Endodermal cell (in vitro differentiated cells): Measurements from ENCODE around the gene SETD7. TPM values are rescaled to one million over a fixed set of nuclear protein-coding genes. Genes with fewer than 3 reads are reported as not detected.

Experiments used
- DNase-seq: peaks from one replicate; pipeline ENCODE4 v3.0.0-alpha.2; 2017
- H3K27ac ChIP-seq: 2 replicates; pipeline ENCODE4 v1.5.1; 2013; ENCODE audit warnings: mild to moderate bottlenecking, low read depth, low read length, moderate library complexity
- H3K27me3 ChIP-seq: 2 replicates; pipeline ENCODE4 v1.6.1; 2013; ENCODE audit warnings: mild to moderate bottlenecking, low read length, moderate library complexity; ENCODE audit not compliant: insufficient read depth, control insufficient read depth, poor library complexity, severe bottlenecking
- H3K36me3 ChIP-seq: 2 replicates; pipeline ENCODE4 v1.7.0; 2013; ENCODE audit warnings: mild to moderate bottlenecking, low read length, moderate library complexity; ENCODE audit not compliant: control insufficient read depth, insufficient read depth
- H3K4me1 ChIP-seq: one replicate; pipeline ENCODE4 v1.7.0; 2013; ENCODE audit warnings: low read length; ENCODE audit not compliant: control insufficient read depth, insufficient read depth
- H3K4me3 ChIP-seq: 2 replicates; pipeline ENCODE4 v1.5.1; 2013; ENCODE audit warnings: mild to moderate bottlenecking, low read length, moderate library complexity
- H3K9ac ChIP-seq: 2 replicates; pipeline ENCODE4 v1.6.1; 2013; ENCODE audit warnings: mild to moderate bottlenecking, low read length, moderate library complexity; ENCODE audit not compliant: poor library complexity, severe bottlenecking; ENCODE audit errors: extremely low read depth
- H3K9me3 ChIP-seq: 2 replicates; pipeline ENCODE4 v1.6.1; 2013; ENCODE audit warnings: mild to moderate bottlenecking, low read length, moderate library complexity; ENCODE audit not compliant: control insufficient read depth
- H3K27ac Mint-ChIP-seq: 2 replicates; pipeline ENCODE4 v1.8.0; 2020; ENCODE audit warnings: mixed read lengths
- H3K27me3 Mint-ChIP-seq: 2 replicates; pipeline ENCODE4 v1.8.0; 2021; ENCODE audit warnings: mild to moderate bottlenecking, mixed read lengths; ENCODE audit not compliant: insufficient read depth
- H3K36me3 Mint-ChIP-seq: 2 replicates; pipeline ENCODE4 v1.8.0; 2020; ENCODE audit warnings: low read depth, mixed read lengths
- H3K4me1 Mint-ChIP-seq: 2 replicates; pipeline ENCODE4 v1.8.0; 2020; ENCODE audit warnings: mixed read lengths
- H3K4me3 Mint-ChIP-seq: 2 replicates; pipeline ENCODE4 v1.8.0; 2020; ENCODE audit warnings: mild to moderate bottlenecking, moderate library complexity, mixed read lengths
- H3K9me3 Mint-ChIP-seq: 2 replicates; pipeline ENCODE4 v1.8.0; 2020; ENCODE audit warnings: mild to moderate bottlenecking, mixed read lengths
- WGBS, 2 experiments: methylation state at CpG; one replicate each; pipeline versions ENCODE4 v1.1.5 to v1.1.7; 2013; ENCODE audit warnings: missing lambda C conversion rate in 2 of 2, mixed read lengths in 1 of 2; ENCODE audit not compliant: insufficient coverage in 1 of 2, insufficient read length in 1 of 2; 5-methylcytosine and 5-hydroxymethylcytosine counted together
- total RNA-seq, 2 donors: library from RNA; stranded (reverse); fragmentation: NEBNext Ultra II Directional in 1 of 2; extraction: Animal tissue kit (Norgen Biotek cat#: 25700) in 1 of 2; gene quantifications; 2 replicates in 1 of 2; 3 replicates in 1 of 2; pipeline ENCODE4 v1.2.1, GENCODE V29; 2021
- TF ChIP-seq, protein P1 (sequence below): fragments of 200-600 bp; sonication (generic); conservative IDR thresholded peaks from 2 replicates; pipeline ENCODE4 v1.5.0; 2021; ENCODE audit warnings: antibody characterized with exemption, mild to moderate bottlenecking

Gene SETD7
- total RNA-seq, 2 donors from 2014 or later = 13.8 to 19.4 TPM

GRCh38 chr4:139599076-139599475, 43.1 kb upstream of the SETD7 start:
- peaks cover 11% of the 10 kb centered on the region for H3K4me1 ChIP-seq
- WGBS, 2 experiments = 80 to 87% methylated on average over 1 to 3 of the region's 3 CpGs
- H3K36me3 ChIP-seq = no peaks in the 10 kb centered on the region
- TF ChIP-seq, protein P1, sequence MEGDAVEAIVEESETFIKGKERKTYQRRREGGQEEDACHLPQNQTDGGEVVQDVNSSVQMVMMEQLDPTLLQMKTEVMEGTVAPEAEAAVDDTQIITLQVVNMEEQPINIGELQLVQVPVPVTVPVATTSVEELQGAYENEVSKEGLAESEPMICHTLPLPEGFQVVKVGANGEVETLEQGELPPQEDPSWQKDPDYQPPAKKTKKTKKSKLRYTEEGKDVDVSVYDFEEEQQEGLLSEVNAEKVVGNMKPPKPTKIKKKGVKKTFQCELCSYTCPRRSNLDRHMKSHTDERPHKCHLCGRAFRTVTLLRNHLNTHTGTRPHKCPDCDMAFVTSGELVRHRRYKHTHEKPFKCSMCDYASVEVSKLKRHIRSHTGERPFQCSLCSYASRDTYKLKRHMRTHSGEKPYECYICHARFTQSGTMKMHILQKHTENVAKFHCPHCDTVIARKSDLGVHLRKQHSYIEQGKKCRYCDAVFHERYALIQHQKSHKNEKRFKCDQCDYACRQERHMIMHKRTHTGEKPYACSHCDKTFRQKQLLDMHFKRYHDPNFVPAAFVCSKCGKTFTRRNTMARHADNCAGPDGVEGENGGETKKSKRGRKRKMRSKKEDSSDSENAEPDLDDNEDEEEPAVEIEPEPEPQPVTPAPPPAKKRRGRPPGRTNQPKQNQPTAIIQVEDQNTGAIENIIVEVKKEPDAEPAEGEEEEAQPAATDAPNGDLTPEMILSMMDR = no peak
- peak; percentile 85 for DNase-seq
- Mint-ChIP-seq H3K4me1 (peaks cover 36% of the 10 kb centered on the region), H3K4me3 (no peak overlapping the region), H3K9me3 (peaks cover 3% of the 10 kb centered on the region), H3K36me3 (no peaks in the 10 kb centered on the region), H3K27ac (no peak overlapping the region), H3K27me3 (no peaks in the 10 kb centered on the region)
- H3K27me3 ChIP-seq = no peaks in the 10 kb centered on the region
- no peak overlapping the region for H3K4me3 ChIP-seq
- H3K27ac ChIP-seq = no peak overlapping the region
- H3K9ac ChIP-seq = no peak overlapping the region
- no peaks in the 10 kb centered on the region for H3K9me3 ChIP-seq

DNA sequence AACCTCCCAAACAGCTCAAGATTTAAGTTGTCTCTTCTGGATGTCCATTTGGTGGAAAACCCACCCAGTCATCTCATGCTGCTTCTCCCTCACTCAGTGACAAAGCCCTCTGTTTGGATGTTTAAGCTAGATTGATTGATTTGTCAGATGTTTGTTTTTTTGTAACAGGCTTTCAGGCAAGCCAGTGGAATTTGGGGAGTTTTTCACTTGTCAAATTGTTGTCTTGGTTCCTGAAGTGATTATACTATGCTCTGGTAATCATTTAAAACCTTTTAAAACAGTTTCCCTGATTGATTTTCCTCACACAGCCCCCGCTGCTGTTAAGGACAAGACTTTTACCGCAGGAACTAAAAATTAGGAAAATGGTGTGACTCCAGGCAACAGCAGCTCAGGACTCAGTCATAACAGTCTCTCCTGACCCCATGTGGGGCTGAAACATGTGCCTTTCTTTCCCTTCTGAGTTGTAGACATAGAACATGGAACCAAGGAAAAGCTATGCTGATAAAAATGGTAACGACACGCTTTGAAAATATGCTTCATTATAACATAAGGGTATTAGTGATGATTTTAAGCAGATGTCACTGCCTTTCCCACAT, 40.8 kb upstream of the SETD7 start:
- H3K36me3 Mint-ChIP-seq = no peaks in the 10 kb centered on the region
- peaks cover 3% of the 10 kb centered on the region for H3K9me3 Mint-ChIP-seq
- no peak overlapping the region for H3K27ac ChIP-seq
- H3K27ac Mint-ChIP-seq = peak overlapping the region; percentile 64
- no peaks in the 10 kb centered on the region for H3K27me3 Mint-ChIP-seq
- H3K4me1 Mint-ChIP-seq = peaks cover 45% of the 10 kb centered on the region
- TF ChIP-seq, protein P1 = no peak
- H3K4me3 Mint-ChIP-seq = no peak overlapping the region
- whole genome bisulfite sequencing, 2 experiments = 84 to 96% methylated on average over 4 of the region's 4 CpGs
- H3K4me3 ChIP-seq = no peak overlapping the region
- no peaks in the 10 kb centered on the region for H3K27me3 ChIP-seq
- H3K36me3 ChIP-seq = no peaks in the 10 kb centered on the region
- DNase-seq = no peak
- peaks cover 15% of the 10 kb centered on the region for H3K4me1 ChIP-seq
- H3K9ac ChIP-seq = no peak overlapping the region
- H3K9me3 ChIP-seq = no peaks in the 10 kb centered on the region

GRCh38 chr4:139596034-139596683, 40.1 kb upstream of the SETD7 start:
- DNase-seq = peak; percentile 62
- Mint-ChIP-seq H3K4me3 (no peak overlapping the region), H3K4me1 (peaks cover 45% of the 10 kb centered on the region), H3K9me3 (peaks cover 3% of the 10 kb centered on the region), H3K36me3 (no peaks in the 10 kb centered on the region), H3K27ac (peak overlapping the region; percentile 64), H3K27me3 (no peaks in the 10 kb centered on the region)
- H3K4me1 ChIP-seq = peaks cover 15% of the 10 kb centered on the region
- TF ChIP-seq, protein P1 = no peak
- no peak overlapping the region for H3K27ac ChIP-seq
- no peak overlapping the region for H3K4me3 ChIP-seq
- no peaks in the 10 kb centered on the region for H3K9me3 ChIP-seq
- no peaks in the 10 kb centered on the region for H3K27me3 ChIP-seq
- no peaks in the 10 kb centered on the region for H3K36me3 ChIP-seq
- H3K9ac ChIP-seq = no peak overlapping the region
- 53 to 76% methylated on average over 2 to 3 of the region's 3 CpGs for WGBS, 2 experiments
